Testis (tissue), 3 donors: Measurements from ENCODE around the gene UGT1A6. TPM values are rescaled to one million over a fixed set of nuclear protein-coding genes. Genes with fewer than 3 reads are reported as not detected.

Experiments used
- DNase-seq: peaks from one replicate; pipeline ENCODE4 v3.0.0-alpha.2; 2019
- H3K27ac ChIP-seq, 2 donors: fragments of 200-600 bp; sonication (generic); one replicate each; pipeline ENCODE4 v1.5.1; 2019
- H3K27me3 ChIP-seq: fragments of 200-600 bp; sonication (generic); one replicate; pipeline ENCODE4 v1.5.1; 2019
- H3K36me3 ChIP-seq: fragments of 200-600 bp; sonication (generic); one replicate; pipeline ENCODE4 v1.5.1; 2017; ENCODE audit warnings: low read depth; ENCODE audit errors: missing control alignments
- H3K4me1 ChIP-seq: fragments of 200-600 bp; sonication (generic); one replicate; pipeline ENCODE4 v1.5.1; 2019
- H3K4me3 ChIP-seq, 2 donors: fragments of 200-600 bp; sonication (generic); one replicate each; pipeline ENCODE4 v1.5.1; 2017 to 2019
- H3K9me3 ChIP-seq: fragments of 200-600 bp; sonication (generic); one replicate; pipeline ENCODE4 v1.5.1; 2017
- CTCF ChIP-seq, 3 experiments: fragments of 450-650 bp in 2 of 3; fragments of 200-600 bp in 1 of 3; sonication (generic) in 1 of 3; IDR thresholded peaks; one replicate each; pipeline ENCODE4 v1.5.1; 2016 to 2019; ENCODE audit warnings: antibody characterized with exemption in 3 of 3, mild to moderate bottlenecking in 2 of 3, moderate library complexity in 1 of 3
- POLR2A ChIP-seq: fragments of 450-650 bp; IDR thresholded peaks from one replicate; pipeline ENCODE4 v1.6.1; 2017; ENCODE audit warnings: antibody characterized with exemption, mild to moderate bottlenecking, moderate library complexity
- WGBS, 2 donors: methylation state at CpG; one replicate each; pipeline ENCODE4 v1.1.5; 2018; 5-methylcytosine and 5-hydroxymethylcytosine counted together
- intact Hi-C: fragments of 100-400 bp; cut with DNase I; formaldehyde crosslinking; loops from one replicate; pipeline ENCODE4 v1.15.1; 2023; ENCODE audit warnings: low total_unique reads
- polyA plus RNA-seq: library from polyadenylated mRNA; stranded (reverse); fragments of 350-450 nt; fragmentation: Illumina TruSeq; extraction: RNeasy Lipid Tissue Mini Kit (QIAGEN cat#74804); gene quantifications from one replicate; pipeline ENCODE4 v1.2.3, GENCODE V29; 2014; ENCODE audit warnings: low read depth, low replicate concordance; ENCODE audit not compliant: insufficient read depth
- total RNA-seq, 2 donors: library from RNA; depleted of rRNA; stranded (reverse); fragments of >200 nt; gene quantifications; one replicate each; pipeline ENCODE4 v1.2.3, GENCODE V29; 2016

Gene UGT1A6
- total and polyA plus RNA-seq, 3 donors from 2014 or later = 0.74 to 3.0 TPM; not detected in 1

- intact Hi-C loops = no loop called here
- no peak for TF ChIP-seq POLR2A
- TF ChIP-seq CTCF (IDR thresholded peaks at IDR 0.05) = no peak
- Histone ChIP-seq H3K36me3 (no peaks in the 10 kb centered on the region), H3K27ac (no peak overlapping the region), H3K4me1 (no peaks in the 10 kb centered on the region), H3K27me3 (no peaks in the 10 kb centered on the region), H3K9me3 (no peaks in the 10 kb centered on the region), H3K4me3 (no peak overlapping the region)
- 78 to 79% methylated on average over 9 to 17 of the region's 17 CpGs for WGBS, 2 donors
- no peak for DNase-seq
These were observed 126.2 kb downstream of the UGT1A6 start for GRCh38 chr2:233818639-233819621.

GRCh38 chr2:233819884-233820773 is 127.4 kb downstream of the UGT1A6 start:
- no peak for DNase-seq
- Histone ChIP-seq H3K4me1 (no peaks in the 10 kb centered on the region), H3K27ac (no peak overlapping the region), H3K4me3 (no peak overlapping the region), H3K27me3 (no peaks in the 10 kb centered on the region), H3K9me3 (no peaks in the 10 kb centered on the region), H3K36me3 (no peaks in the 10 kb centered on the region)
- WGBS, 2 donors = 75 to 91% methylated on average over 9 to 18 of the region's 18 CpGs
- no peak for TF ChIP-seq POLR2A
- no peak for TF ChIP-seq CTCF (IDR thresholded peaks at IDR 0.05)
- intact Hi-C loops = no loop called here

- 67 to 88% methylated on average over 6 of the region's 6 CpGs for WGBS, 2 donors
- Histone ChIP-seq H3K27ac (no peak overlapping the region), H3K4me3 (no peak overlapping the region), H3K4me1 (no peaks in the 10 kb centered on the region), H3K27me3 (no peaks in the 10 kb centered on the region), H3K9me3 (no peaks in the 10 kb centered on the region), H3K36me3 (no peaks in the 10 kb centered on the region)
- TF ChIP-seq CTCF (IDR thresholded peaks at IDR 0.05) = no peak
- TF ChIP-seq POLR2A = no peak
- intact Hi-C loops = no loop called here
- no peak for DNase-seq
These were observed 128.1 kb downstream of the UGT1A6 start for GRCh38 chr2:233820774-233821105.

- Histone ChIP-seq H3K36me3 (no peaks in the 10 kb centered on the region), H3K9me3 (no peaks in the 10 kb centered on the region), H3K4me1 (no peaks in the 10 kb centered on the region), H3K27ac (no peak overlapping the region), H3K27me3 (no peaks in the 10 kb centered on the region), H3K4me3 (no peak overlapping the region)
- no peak for DNase-seq
- intact Hi-C loops = no loop called here
- TF ChIP-seq CTCF (IDR thresholded peaks at IDR 0.05) (no peak), POLR2A (no peak)
- 81 to 88% methylated on average over 3 of the region's 3 CpGs for WGBS, 2 donors
These were observed 128.5 kb downstream of the UGT1A6 start for GRCh38 chr2:233821196-233821595.
